GM19468 (cell line): Measurements from ENCODE around the gene TUBG2.
"Not testable (repeated sequence)": the region's sequence is repeated elsewhere in the genome, so short reads cannot be mapped to it uniquely, and the experiment has no call there.

Experiments
- ATAC-seq: cut with Tn5 transposase; IDR thresholded peaks from one replicate; pipeline ENCODE4 v1.9.1; 2021; ENCODE audit warnings: mild to moderate bottlenecking, moderate library complexity, moderate number of reproducible peaks; ENCODE audit not compliant: unreplicated experiment; ENCODE audit errors: extremely low read depth

The TUBG2 gene

DNA sequence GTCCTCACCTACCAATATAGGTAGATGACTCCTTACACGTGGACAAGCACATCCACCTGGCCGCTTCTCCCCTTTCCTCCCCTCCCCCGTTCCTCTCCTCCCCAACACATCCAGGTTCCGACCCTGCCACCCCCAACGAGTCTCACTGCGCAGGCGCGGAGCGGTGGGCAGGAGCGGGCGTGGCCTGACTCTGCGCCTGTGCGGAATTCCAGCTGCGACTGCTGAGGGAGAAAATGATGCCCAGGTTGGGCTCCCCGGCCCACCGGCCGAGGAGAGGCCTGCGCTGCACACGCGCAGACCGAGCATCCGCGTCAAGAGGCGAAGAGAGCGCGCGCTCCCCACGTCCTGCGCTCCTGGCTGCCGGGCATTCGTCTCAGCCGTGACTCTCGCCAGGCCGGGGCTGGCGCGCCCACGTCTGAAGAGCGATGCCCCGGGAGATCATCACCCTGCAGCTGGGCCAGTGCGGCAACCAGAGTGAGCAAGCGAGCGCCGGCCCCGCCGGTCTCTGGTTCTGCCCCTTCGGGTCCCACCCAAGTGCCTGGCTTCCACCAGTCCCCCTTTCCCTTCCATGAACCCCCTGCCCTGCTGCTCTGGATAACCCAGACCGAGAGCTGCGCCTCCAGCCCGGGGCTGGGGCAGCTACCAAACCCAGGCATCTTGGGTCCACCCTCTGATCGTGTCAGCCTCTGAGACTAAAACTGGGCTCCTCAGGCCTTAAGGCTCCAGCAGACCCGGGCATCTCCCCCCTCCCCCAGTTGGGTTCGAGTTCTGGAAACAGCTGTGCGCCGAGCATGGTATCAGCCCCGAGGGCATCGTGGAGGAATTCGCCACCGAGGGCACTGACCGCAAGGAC is at the start of gene TUBG2:
TSS of gene TUBG2 (plus strand) at position 206 of the 853 bp plus-strand sequence. CDS start at position 426, 220 bp downstream.
- no peak for ATAC-seq

DNA sequence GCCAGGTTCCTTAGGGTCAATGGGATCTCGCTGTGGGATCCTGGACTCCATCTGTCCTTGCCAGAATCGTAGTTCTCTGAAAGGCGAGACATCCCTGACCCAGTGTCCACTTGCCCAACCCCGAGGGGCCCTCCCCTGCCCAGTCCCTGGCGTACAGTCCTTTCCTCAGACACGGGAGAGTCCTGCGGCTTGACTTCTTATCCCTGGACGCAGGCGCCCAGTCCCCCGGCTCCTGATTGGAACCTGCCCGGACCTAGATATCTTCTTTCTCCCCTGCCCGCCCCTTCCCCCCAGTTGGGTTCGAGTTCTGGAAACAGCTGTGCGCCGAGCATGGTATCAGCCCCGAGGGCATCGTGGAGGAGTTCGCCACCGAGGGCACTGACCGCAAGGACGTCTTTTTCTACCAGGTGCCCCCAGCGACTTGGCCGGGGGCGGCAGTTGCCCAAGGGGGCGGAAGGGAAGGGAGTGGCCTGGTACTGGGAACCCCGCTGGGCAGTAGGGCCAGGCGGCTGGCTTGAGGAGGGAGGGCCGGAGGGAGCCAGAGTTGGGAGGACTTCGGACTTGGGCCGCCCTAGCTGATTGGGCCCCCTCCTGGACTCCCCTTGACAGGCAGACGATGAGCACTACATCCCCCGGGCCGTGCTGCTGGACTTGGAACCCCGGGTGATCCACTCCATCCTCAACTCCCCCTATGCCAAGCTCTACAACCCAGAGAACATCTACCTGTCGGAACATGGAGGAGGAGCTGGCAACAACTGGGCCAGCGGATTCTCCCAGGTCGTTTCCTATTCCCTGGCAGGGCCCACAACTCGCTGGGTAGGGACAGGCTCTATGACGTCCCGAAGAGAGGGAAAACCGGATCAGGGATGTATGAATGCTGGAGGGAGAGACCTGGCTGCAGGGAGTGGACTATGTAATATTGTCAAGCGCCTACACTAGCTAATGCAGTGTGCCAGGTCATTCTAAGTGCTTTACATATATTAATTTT is 49.0 kb upstream of the TUBG2 start:
- ATAC-seq, result not testable (repeated sequence)

DNA sequence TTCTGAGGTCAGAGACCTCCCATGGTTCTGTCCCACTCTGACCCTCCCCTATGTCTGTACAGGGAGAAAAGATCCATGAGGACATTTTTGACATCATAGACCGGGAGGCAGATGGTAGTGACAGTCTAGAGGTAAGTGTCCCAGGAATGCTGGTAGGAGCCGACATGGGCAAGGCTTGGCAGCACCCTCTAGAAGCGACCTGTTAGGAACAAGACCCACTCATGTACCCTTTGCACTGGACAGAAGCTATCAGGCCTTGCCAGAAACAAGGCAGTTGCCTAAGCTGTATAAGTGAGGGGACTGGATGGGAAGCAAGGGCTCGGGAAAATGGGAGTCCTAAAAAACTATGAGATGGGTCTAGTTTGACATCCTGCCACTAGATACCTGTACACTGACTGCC is 47.1 kb upstream of the TUBG2 start:
- no peak for ATAC-seq

DNA sequence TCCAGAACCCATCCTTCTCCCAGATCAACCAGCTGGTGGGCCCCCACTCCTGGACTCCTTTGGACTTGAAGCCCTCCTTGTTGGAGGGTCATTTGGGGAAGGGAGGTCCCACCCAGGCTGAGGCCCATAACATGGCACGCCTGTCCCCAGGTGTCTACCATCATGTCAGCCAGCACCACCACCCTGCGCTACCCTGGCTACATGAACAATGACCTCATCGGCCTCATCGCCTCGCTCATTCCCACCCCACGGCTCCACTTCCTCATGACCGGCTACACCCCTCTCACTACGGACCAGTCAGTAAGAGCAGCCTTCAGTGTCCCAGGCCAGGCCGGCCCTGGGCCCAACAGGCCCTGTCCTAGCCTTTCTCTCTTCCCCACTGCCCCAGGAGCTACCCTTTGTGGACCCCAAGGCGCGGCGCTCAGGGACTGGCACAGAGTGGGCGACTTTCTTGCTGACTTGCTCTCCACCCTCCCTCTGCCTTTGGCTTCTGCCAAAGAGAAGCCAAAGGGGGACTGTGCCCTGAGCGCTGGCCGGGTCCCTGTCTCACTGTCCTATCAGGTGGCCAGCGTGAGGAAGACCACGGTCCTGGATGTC is 45.3 kb upstream of the TUBG2 start:
- no peak for ATAC-seq

DNA sequence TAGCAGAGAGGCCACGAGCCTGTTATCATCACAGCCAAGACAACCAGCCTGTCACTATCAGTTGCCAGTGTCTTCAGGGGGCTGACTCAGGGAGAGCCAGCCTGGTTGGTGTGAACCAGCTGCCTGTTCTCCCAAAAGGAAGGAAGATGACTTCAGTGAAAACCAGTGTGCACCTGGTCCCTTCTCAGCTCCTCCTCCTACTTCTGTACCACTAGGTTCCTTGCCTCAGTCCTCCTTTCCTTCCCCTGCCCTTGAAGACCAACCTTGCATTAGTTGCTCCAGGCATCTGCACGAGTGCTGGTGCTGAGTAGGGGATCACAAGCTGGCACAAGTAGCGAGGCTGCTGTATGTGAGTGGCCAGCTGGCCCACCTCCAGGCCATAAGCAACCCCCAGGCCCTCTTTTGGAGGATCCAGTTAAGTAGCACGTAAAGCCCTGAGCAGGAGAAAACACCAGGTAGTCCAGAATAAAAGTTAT is 41.1 kb upstream of the TUBG2 start:
- no peak for ATAC-seq

DNA sequence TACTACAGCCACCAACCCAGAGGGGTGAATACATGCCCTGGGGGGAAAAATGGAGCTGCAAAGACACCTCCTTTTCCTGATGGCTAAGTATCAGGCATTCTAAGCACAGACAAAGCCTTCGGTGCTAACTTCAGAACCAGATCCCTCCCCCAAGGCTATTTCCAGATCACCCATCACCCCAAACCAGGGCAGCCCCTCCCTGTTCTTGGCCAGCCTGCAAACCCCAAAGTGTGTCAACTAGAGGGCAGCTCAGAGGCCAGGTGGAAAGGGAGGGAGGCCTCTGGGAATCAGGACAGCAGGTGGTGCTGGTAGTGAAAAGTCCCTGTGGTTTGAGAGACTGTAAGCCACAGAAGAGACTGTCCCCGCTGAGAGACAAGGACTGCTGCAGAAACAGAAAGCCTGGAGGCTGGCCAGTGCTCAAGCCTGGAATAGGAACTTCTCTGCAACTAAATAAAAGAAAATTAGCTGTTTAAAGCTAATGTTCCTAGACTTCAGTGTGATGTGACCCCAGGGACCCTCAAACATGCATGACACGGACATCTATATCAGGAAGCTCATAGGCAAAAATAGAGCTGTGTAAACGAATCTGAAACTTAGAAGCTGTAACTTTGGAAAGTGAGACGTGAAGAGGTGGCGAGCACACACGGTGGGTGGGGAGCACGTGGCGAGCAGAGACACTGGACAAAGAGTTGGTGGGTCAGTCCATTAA is 40.5 kb upstream of the TUBG2 start:
- ATAC-seq, result peak; percentile 24

DNA sequence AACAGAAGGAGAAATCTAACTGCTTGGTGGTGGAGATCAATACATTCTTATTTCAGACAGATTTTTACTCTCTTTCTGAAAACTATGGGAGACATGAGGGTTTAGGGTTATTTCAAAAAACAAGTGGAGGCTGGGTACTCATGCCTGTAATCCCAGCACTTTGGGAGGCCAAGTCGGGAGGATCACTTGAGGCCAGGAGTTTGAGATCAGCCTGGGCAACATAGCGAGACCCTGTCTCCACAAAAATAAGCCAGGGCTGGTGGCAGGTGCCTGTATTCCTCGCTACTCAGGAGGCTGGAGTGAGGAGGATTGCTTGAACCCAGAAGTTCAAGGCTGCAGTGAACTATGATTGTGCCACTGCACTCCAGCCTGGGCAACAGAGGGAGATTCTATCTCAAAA is 37.1 kb upstream of the TUBG2 start:
- not testable (repeated sequence) for ATAC-seq

DNA sequence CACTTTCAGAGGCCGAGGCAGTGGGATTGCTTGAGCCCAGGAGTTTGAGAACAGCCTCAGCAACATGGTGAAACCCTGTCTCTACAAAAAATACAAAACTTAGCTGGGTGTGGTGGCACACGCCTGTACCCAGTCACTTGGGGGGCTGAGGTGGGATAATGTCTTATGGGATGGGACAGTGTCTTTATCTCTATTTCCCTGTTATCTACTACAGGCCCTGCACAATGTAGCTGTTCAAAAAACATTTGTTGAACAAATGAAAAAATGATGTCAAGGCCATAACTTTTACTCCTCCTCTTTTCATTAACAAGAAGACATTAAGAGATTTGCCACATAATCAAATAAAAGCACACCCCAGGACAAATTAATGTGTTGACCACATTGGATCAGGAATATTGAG is 35.8 kb upstream of the TUBG2 start:
- no peak for ATAC-seq

DNA sequence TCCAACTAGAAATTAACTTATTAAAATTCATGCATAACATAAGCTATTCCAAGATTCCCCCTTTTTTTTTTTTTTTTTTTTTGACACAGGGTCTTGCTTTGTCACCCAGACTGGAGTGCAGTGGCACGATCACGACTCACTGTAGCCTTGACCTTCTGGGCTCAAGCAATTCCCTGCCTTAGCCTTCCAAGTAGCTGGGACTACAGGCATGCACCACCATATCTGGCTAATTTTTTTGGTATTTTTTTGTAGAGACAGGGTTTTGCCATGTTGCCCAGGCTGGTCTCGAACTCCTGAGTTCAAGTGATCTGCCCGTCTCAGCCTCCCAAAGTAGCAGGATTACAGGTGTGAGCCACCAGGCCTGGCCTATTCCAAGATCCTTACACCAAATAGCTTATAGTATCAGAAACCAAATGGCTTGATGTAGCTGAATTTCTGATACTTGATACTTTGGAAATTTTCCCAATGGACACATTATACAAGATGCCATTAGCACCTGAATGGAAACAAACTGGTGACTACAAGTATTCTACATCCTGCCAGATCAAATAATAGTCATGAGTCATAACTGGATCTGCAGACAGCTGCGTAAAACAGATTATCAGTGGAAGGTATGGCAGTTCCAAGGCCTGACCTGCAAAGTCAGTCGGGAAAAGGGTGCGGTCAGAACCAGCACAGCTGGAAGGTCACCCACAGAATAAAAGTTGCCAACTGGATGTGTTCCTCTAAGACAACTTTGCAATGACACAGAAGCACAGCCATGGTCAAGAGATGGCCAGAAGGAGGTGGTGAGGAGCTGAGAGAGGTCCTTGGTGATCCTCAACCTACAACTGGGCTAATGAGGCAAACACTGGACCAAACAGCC is 35.1 kb upstream of the TUBG2 start:
- ATAC-seq, result no peak

DNA sequence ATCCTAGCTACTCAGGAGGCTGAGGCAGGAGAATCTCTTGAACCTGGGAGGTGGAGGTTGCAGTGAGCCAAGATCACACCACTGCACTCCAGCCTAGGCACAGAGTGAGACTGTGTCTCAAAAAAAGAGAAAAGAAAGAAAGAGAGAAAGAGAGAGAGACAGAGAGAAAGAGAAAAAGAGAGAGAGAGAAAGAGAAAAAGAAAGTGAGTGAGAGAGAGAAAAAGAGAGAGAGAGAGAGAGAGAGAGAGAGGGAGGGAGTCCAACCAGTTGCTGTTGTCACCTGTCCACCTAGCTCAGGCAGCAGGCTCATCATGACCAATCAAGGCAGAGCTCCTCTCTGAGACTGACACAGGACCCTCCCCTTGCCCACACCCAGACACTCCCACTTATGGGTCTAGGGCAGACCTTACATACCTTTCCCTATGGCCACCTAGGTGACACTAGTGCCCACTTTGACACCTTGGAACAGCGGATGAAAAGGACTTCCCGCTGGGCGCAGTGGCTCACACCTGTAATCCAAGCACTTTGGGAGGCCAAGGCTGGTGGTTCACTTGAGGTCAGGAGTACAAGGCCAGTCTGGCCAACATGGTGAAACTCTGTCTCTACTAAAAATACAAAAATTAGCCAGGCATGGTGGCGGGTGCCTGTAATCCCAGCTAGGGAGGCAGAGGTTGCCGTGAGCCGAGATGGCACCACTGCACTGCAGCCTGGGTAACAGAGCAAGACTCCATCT is 31.9 kb upstream of the TUBG2 start:
- ATAC-seq, result not testable (repeated sequence)

DNA sequence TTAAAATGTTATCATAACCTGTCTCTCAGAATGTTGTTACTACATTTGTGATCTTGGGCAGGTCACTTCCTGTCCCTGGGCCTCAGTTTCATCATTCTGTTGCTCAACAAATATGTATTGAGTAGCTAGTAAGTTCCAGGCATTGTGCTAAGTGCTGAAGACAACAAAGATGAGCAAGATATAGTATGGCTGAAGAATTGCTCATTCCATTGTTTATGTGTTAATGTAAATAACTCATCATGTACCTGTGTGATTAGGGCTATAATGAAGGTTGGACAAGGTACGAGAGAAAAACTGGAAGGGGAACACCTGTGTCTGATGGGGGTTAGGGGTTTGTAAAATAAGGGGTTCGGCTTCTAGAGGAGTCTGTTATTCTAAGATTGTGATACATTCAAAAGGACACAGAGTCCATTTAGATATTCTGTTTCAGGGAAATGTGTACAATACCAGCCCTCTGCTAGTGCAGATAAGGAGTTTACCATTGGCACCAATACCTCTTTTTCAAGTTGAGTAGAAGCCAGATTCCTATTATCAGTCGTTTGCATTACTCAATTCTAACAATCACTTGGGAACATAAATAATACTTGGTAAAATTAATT is 29.6 kb upstream of the TUBG2 start:
- ATAC-seq, result no peak

DNA sequence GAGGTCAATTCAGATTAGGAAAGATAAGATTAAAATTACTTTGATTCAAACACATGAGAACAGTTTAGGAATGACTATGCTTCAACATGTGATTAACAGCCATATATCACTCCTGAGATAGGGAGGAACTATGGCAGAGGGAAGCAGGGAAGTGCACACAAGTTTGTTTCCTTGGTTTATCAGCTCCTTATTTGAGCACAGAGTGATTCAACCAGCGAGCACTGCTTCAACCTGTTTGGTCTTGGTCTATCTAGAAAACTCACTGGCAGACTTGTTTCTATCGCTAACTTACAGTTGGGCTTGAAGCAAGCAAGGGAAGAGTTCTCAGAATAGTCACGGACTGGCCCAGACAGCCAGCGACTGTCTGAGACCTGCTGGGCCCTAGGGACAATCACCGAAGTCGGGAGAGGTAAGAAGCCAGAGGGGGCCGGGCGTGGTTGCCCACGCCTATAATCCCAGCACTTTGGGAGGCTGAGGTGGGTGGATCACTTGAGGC is 26.1 kb upstream of the TUBG2 start:
- no peak for ATAC-seq

DNA sequence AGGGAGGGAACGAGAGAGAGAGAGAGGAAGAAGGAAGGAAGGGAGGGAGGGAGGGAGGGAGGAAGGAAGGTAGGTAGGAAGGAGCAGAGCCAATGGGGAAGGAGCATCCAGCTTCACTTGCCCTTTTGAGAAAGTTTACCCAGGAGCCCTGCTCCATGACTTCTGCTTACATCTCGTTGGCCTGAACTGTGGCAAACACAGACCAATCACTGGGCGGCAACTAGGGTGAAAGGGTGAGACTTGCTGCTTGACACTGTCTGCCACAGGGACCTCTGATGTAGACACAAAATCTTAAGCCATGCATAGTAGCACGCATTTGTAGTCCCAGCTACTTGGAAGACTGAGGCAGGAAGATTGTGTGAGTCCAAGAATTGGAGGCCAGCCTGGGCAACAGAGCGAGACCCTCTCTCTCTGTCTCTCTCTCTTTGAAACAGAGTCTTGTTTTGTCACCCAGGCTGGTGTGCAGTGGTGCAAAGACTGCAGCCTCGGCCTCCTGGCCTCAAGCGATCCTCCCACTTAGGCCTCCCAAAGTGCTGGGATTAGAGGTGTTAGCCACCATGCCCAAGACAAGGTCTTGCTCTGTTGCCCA is 19.5 kb upstream of the TUBG2 start:
- no peak for ATAC-seq

DNA sequence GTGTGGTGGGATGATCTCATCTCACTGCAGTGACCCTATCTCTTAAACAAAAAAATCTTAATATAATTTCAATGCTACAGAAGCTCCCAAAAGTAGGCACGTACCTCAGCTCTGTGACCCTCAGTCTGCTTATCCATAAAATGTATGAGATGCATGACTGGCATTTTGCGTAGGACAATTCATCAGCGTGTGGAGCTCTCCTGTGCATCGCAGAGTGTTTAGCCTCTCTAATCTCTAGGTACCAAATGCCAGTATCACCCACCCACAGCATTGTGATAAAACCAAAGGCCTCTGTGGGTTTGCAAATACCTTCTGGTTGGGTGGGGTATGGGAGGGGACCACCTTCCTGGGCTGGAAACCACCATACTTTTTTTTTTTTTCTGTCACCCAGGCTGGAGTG is 19.0 kb upstream of the TUBG2 start:
- ATAC-seq, result no peak

DNA sequence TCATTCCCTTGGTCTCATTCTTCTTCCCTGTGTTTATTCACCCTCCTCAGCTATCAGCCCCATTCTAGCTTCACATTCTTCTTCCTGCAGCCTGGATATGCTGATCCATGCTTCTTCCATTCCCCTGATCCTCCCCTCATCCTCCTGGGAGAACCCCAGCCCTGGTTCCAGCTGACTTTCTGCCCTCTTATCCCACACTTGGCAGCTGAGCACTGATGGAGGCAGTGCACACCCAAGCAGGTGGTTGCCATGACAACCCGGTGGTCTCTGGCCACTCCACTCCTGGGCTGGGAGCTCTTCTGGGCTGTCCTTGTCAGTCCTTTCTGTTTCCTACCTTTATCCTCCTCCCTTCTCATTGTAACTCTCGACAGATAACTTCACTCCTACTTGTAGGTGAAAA is 16.7 kb upstream of the TUBG2 start:
- no peak for ATAC-seq

DNA sequence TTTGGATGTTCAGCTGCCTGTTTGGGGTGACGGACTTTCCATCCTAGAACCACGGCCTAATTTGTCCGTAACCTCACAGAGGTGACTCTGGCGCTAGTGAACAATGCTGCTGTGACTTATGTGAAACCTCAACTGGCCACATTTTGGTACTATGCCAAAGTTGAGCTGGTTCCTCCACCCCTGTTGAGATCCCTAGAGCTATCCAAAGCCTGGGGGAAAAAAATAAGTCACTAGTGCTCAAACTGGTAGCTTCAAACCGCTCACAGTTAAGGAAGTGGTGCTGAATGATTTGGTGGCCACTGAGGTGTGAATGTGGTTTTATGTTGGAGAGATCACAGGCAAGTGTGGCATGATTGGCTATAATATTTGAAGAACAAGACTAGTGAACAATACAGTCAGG is 11.3 kb upstream of the TUBG2 start:
- no peak for ATAC-seq

DNA sequence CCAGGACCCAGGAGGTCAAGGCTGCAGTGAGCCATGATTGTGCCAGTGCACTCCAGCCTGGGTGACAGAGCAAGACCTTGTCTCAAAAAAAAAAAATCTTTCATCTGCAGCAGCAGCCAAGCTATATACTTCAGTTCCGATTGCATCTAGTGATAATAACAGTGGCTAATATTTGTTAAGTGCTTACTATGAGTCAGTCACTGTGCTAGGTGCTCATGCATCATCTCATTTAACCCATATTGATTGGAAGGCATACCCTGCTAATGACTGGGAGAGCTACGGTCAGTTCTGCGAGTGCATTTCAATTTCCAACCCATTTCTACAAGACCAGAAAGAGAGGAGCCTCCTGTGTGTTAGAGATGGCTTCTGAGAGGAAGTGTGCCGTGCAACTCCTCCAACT is 7.7 kb upstream of the TUBG2 start:
- no peak for ATAC-seq
